A172 (cell line): ENCODE results near the gene MCOLN1. TPM values are rescaled to one million over a fixed set of nuclear protein-coding genes. Genes with fewer than 3 reads are reported as not detected.

Experiments used
- DNase-seq: peaks from one replicate; pipeline ENCODE4 v3.0.0-alpha.2; 2015; ENCODE audit warnings: low spot score
- total RNA-seq: library from RNA; depleted of rRNA; stranded (reverse); fragments of >200 nt; shearing (Covaris generic); gene quantifications from 2 replicates; pipeline ENCODE4 v1.2.3, GENCODE V29; 2014

Gene MCOLN1
- total RNA-seq, 1 experiment from 2014 or later: 5.0 TPM

GRCh38 chr19:7541828-7542443, 19.5 kb downstream of the MCOLN1 start:
- no peak for DNase-seq

GRCh38 chr19:7542556-7543348, 20.3 kb downstream of the MCOLN1 start:
- DNase-seq: no peak

GRCh38 chr19:7544626-7545025, 22.2 kb downstream of the MCOLN1 start:
- no peak for DNase-seq

DNA sequence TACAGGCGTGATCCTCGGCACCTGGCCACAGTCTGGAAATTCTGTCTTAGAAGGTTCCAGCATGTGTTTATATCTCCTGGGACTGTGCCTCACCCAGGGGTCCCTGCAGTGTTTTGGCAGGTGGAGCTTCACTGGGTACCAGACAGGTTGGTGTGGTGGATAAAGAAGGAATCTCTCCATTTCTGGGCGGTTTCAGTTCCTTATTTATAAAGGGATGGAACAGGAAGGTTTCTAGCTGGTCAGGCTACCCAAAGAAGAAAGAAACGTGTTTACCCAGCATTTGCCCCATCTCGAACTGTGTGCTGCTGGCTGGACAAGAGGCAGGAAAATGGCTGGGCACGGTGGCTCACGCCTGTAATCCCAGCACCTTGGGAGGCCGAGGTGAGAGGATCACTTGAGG, 22.9 kb downstream of the MCOLN1 start:
- DNase-seq: no peak

- DNase-seq: no peak
These were observed 23.5 kb downstream of the MCOLN1 start for GRCh38 chr19:7545904-7546303.

DNA sequence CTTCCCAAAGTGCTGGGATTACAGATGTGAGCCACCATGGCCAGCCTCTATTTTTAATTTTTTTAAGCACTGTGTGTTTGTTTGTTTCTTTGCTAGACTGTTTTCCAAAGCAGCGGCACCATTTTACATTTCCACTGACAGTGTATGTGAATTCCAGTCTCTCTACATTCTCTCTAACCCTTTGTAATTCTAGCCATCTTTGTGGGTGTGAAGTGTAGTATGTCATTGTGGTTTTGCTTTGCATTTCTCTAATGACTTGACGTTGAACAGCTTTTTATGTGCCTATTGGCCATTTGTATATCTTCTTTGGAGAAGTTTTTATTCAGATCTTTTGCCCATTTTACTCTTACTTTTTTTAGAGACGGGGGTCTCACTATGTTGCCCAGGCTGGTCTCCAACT, 24.7 kb downstream of the MCOLN1 start:
- no peak for DNase-seq

GRCh38 chr19:7549429-7550148, 27.2 kb downstream of the MCOLN1 start:
- no peak for DNase-seq

DNA sequence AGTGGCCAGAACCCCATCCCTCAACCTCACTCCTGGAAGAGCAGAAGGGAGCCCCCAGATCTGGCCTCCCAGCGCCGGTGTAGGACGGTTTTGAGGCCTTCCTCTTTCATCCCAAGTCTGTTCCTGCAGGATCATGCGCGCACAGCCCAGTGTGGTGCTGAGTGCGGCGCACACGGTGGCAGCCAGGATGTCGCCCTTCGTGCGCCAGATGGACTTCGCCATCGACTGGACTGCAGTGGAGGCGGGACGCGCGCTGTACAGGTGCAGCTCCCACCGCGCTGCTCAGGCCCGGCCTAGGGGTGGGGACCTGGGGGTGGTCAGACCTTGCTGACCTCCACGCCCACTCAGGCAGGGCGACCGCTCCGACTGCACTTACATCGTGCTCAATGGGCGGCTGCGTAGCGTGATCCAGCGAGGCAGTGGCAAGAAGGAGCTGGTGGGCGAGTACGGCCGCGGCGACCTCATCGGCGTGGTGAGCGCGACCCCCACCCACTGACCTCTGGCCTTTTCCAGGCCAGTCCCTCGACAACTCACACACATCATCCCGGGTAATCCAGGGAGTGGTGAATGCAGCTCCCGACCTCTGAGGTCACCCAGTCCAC, 27.8 kb downstream of the MCOLN1 start:
- DNase-seq: no peak

- DNase-seq: no peak
These were observed 28.8 kb downstream of the MCOLN1 start for GRCh38 chr19:7550987-7551761.

- DNase-seq: no peak
These were observed 30.4 kb downstream of the MCOLN1 start for GRCh38 chr19:7552781-7553180.

DNA sequence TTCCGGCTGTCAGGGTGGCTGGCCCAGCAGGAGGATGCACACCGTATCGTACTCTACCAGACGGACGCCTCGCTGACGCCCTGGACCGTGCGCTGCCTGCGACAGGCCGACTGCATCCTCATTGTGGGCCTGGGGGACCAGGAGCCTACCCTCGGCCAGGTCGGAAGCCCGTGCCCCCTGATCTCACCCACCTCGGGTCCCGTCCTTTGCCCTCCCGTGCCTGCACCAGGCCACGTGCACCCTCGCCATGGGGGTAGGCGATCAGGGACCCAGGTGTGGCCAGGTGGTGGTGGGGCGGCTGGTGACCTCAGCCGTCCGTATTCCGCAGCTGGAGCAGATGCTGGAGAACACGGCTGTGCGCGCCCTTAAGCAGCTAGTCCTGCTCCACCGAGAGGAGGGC, 32.1 kb downstream of the MCOLN1 start:
- DNase-seq: no peak

- no peak for DNase-seq
These were observed 32.8 kb downstream of the MCOLN1 start for GRCh38 chr19:7554990-7555864.

DNA sequence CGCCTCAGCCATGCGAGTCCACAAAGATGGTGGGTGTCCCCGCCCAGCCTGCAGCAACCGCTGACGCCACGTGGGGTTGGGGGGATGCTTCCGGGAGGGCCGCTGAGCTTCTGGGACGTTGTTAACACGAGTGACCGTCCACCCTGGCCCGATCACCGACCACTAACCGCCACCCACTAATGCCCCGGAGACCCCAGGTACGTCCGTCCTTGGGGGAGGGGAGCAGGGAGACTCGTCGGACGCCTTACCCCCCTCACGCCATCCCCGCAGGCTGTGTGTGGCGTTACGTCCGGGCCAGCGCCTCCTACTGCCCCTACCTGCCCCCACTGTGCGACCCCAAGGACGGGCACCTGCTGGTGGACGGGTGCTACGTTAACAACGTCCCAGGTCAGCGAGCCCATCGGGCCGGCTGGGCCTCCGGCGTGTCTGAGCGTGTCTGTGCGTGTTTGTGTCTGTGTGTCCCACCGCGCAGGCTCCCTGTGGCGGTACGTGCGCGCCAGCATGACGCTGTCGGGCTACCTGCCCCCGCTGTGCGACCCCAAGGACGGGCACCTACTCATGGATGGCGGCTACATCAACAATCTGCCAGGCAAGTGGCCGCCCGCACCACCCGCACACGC, 34.4 kb downstream of the MCOLN1 start:
- DNase-seq: no peak

DNA sequence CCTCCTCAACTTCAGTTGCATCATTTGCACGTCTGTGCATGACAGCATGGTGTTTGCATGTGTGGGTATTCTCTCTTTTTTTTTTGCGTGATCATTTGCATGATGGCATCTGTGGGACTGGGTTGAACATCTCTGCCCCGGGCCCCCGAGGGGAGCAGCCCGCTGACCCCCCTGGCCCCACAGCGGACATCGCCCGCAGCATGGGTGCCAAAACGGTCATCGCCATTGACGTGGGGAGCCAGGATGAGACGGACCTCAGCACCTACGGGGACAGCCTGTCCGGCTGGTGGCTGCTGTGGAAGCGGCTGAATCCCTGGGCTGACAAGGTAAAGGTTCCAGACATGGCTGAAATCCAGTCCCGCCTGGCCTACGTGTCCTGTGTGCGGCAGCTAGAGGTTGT, 36.2 kb downstream of the MCOLN1 start:
- DNase-seq: no peak

- DNase-seq: no peak
These were observed 36.7 kb downstream of the MCOLN1 start for GRCh38 chr19:7559102-7559501.

GRCh38 chr19:7560255-7560654, 37.8 kb downstream of the MCOLN1 start:
- DNase-seq: no peak

GRCh38 chr19:7561325-7561724, 38.9 kb downstream of the MCOLN1 start:
- no peak for DNase-seq

DNA sequence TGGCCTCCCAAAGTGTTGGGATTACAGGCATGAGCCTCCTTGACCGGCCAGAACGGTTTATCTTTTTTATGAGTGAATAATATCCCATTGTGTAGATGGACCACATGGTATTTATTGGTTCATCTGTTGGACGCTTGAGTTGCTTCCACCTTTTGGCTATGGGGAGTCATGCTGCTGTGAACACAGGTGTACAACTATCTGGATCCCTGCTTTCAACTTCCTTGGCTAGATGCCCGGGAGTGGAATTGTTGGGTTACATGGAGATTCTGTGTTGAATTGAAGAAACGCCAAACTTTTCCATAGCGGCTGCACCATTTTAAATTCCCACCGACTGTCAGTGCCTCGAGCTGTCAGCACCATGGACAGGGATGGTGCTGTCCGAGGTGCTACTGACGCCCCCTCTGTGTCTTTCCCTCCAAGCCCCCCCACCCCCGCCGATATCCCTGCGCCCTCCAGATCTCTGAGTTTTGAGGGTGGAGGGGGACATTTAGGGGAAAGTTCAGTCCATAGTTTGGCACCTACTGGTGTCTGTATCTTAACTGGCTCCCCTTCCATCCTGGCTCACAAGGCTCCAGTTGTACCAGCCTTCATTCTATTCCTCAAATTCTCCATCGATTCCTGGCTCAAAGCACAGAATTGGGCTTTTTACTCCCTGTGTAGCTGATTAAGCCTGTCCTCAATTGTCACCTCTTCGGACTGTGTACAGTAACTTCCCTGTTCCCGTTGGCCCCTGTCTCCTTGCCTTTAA, 40.4 kb downstream of the MCOLN1 start:
- DNase-seq: no peak

DNA sequence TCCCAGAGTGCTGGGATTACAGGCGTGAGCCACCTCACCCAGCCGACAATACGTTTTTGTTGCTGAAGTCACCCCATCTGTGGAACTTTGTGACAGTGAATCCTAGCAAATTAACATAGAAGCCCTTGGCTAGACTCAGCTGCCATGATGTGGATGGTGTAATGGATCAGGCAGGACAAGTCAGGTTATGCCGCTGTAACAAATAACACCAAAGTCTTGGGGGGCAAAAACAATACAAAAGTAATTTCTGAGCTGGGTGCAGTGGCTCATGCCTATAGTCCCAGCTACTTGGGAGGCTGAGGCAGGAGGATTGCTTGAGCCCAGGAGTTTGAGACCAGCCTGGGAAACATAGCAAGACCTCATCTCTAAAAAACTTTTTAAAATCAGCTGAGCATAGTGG, 42.4 kb downstream of the MCOLN1 start:
- DNase-seq: no peak

DNA sequence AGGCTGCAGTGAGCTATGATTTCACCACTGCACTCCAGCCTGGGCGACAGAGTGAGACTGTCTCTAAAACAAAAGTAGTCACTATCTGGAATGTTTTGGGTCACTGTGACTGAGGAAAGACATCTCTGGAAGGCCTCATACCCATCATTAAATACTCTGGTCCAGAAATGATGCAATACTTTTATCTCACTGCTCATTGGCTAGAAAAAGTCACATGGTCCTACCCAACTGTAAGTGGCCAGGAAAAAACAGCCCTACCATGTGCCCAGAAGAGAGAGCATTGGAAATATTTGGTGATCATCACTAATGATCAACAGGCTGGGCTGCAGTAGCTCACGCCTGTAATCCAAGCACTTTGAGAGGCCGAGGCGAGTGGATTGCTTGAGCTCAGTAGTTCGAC, 42.9 kb downstream of the MCOLN1 start:
- no peak for DNase-seq
